AG04450 (cell line): Measurements from ENCODE around the gene BSND. TPM values are rescaled to one million over a fixed set of nuclear protein-coding genes. Genes with fewer than 3 reads are reported as not detected.
"Not testable (repeated sequence)": the region's sequence is repeated elsewhere in the genome, so short reads cannot be mapped to it uniquely, and the experiment has no call there.

ENCODE experiments used
- CTCF ChIA-PET: fragments of 300-600, 350-600 bp; formaldehyde crosslinking; extraction: SDS; loops from one replicate; lab custom pipeline; 2022; ENCODE audit warnings: antibody characterized with exemption, inconsistent platforms; lab: Charles Lee
- POLR2A ChIA-PET: fragments of 350-600 bp; formaldehyde crosslinking; extraction: SDS; loops from one replicate; lab custom pipeline; 2021; ENCODE audit warnings: antibody characterized with exemption, inconsistent platforms; lab: Yijun Ruan, JAX
- DNase-seq: peaks from one replicate; pipeline ENCODE4 v3.0.0-alpha.2; 2011; ENCODE audit warnings: low read depth, low spot score
- H3K27ac ChIP-seq: one replicate; pipeline ENCODE4 v1.5.1; 2012; ENCODE audit warnings: low read depth, low read length, control low read depth
- H3K27me3 ChIP-seq: one replicate; pipeline ENCODE4 v1.6.0; 2012; ENCODE audit warnings: low read length; ENCODE audit not compliant: control insufficient read depth, insufficient read depth
- H3K4me3 ChIP-seq: 2 replicates; pipeline ENCODE4 v1.5.1; 2011; ENCODE audit warnings: mild to moderate bottlenecking, low read depth, low read length, control low read depth
- H3K9me3 ChIP-seq: 2 replicates; pipeline ENCODE4 v1.5.1; 2012; ENCODE audit warnings: low read length; ENCODE audit not compliant: control insufficient read depth, insufficient read depth
- CTCF ChIP-seq: IDR thresholded peaks from 2 replicates; pipeline ENCODE4 v1.5.1; 2011; ENCODE audit warnings: low read depth, low read length, control low read depth, inconsistent platforms
- polyA plus RNA-seq: library from polyadenylated mRNA; depleted of rRNA; stranded (reverse); fragments of >200 nt; gene quantifications from 2 replicates; pipeline ENCODE4 v1.2.3, GENCODE V29; 2011

BSND gene
- polyA plus RNA-seq, 1 experiment, result not detected

DNA sequence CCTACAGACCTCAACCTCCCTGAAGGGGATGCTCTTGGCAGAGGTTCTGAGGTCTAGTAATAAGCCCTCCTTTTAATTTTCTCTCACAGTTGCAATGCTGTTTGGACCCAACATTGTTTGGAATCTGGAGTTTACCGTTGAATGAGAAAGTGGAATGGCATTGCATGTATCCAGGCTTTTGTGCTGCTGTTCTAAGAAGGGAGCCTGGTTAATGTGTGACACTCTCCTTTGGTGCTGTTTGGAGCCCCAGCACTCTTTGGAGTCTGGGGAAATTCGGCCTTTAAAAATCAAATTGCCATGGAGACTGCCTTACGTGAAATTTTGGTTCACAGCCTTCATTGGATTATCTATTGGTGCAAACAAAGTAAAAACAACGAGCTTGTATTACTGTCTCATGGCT is 42.0 kb upstream of the BSND start:
- POLR2A ChIA-PET, result no interaction called here
- no peaks in the 10 kb centered on the region for H3K27me3 ChIP-seq
- CTCF ChIA-PET, result interaction anchor here (1.4 to 3.1 kb wide), 4 partner anchors 12 to 65 kb away, joined by 5 to 14 read pairs (median 10); no protein-coding TSS in a partner anchor
- no peak for TF ChIP-seq CTCF
- no peak overlapping the region for H3K27ac ChIP-seq
- no peak overlapping the region for H3K4me3 ChIP-seq
- peaks cover 8% of the 10 kb centered on the region; the same call in 1 of the 2 replicates for H3K9me3 ChIP-seq
- DNase-seq, result no peak

DNA sequence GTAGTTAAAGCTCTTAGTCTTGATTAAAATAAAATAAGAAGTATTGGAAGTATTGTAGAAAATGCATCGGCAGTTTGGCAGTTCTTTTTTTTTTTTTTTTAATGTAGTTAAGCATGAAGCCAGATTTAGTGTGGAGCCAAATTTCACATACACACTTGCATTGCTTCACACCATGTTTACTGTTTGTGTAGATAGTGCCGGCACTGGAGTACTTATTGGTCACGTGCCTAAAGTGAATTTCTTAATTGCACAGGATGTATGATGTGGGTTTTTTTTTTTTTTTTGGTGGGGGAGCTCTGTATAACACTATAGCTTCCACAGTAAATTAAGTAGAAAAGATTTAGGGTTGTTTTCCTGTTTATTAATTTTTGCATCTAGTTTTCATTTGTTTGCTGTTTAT is 39.5 kb upstream of the BSND start:
- TF ChIP-seq CTCF, result no peak
- ChIA-PET POLR2A (no interaction called here), CTCF (interaction anchor here (0.7 to 3.9 kb wide), 4 partner anchors 9 to 63 kb away, joined by 11 to 19 read pairs (median 13); no protein-coding TSS in a partner anchor)
- DNase-seq, result no peak
- no peaks in the 10 kb centered on the region for H3K27me3 ChIP-seq
- H3K9me3 ChIP-seq, result peaks cover 8% of the 10 kb centered on the region; the same call in 1 of the 2 replicates
- H3K4me3 ChIP-seq, result no peak overlapping the region
- no peak overlapping the region for H3K27ac ChIP-seq

- Histone ChIP-seq H3K4me3 (no peak overlapping the region), H3K9me3 (peaks cover 5% of the 10 kb centered on the region; the same call in 1 of the 2 replicates), H3K27ac (no peak overlapping the region), H3K27me3 (no peaks in the 10 kb centered on the region)
- no peak for TF ChIP-seq CTCF
- ChIA-PET POLR2A (no interaction called here), CTCF (interaction anchor here (1.2 to 3.9 kb wide), 5 partner anchors 10 to 17 kb away, joined by 3 to 19 read pairs (median 4); no protein-coding TSS in a partner anchor)
- no peak for DNase-seq
Observed at GRCh38 chr1:54962612-54963395, 35.9 kb upstream of the BSND start.

DNA sequence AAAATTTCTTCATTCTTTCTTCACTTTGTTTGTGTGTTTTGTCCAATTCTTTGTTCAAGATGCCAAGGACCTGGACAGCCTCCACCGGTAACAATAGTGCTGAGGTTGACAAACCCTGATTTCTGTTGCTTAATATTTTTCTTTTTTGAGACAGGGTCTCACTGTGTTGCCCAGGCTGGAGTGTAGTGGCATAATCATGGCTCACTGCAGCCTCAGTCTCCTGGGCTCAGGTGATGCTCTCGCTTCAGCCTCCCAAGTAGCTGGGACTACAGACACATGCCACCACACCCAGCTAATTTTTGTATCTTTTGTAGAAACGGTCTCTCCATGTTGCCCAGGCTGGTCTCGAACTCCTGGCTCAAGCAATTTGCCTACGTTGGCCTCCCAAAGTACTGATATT is 34.9 kb upstream of the BSND start:
- H3K9me3 ChIP-seq, DNase-seq, POLR2A ChIA-PET, H3K27me3 ChIP-seq, H3K4me3 ChIP-seq, H3K27ac ChIP-seq: not testable (repeated sequence)
- CTCF ChIA-PET, result interaction anchor here (1.2 to 1.3 kb wide), 2 partner anchors 9 to 13 kb away, joined by 3 to 4 read pairs; no protein-coding TSS in a partner anchor

- H3K27ac ChIP-seq, result no peak overlapping the region
- TF ChIP-seq CTCF, result no peak
- no peak for DNase-seq
- H3K4me3 ChIP-seq, result no peak overlapping the region
- H3K27me3 ChIP-seq, result no peaks in the 10 kb centered on the region
- H3K9me3 ChIP-seq, result no peaks in the 10 kb centered on the region
- POLR2A ChIA-PET, result no interaction called here
- CTCF ChIA-PET, result interaction anchor here (1.0 to 2.3 kb wide), 4 partner anchors 19 to 56 kb away, joined by 4 to 9 read pairs (median 6); no protein-coding TSS in a partner anchor
Observed at GRCh38 chr1:54965624-54966340, 33.0 kb upstream of the BSND start.
